GM19193 (cell line): ENCODE data around the gene ZNF140.

ENCODE experiments used
- POLR2A ChIP-seq: IDR thresholded peaks from 4 replicates; pipeline ENCODE4 v1.6.1; 2011; ENCODE audit not compliant: insufficient read depth, insufficient read length; ENCODE audit errors: extremely low read depth

The ZNF140 gene

DNA sequence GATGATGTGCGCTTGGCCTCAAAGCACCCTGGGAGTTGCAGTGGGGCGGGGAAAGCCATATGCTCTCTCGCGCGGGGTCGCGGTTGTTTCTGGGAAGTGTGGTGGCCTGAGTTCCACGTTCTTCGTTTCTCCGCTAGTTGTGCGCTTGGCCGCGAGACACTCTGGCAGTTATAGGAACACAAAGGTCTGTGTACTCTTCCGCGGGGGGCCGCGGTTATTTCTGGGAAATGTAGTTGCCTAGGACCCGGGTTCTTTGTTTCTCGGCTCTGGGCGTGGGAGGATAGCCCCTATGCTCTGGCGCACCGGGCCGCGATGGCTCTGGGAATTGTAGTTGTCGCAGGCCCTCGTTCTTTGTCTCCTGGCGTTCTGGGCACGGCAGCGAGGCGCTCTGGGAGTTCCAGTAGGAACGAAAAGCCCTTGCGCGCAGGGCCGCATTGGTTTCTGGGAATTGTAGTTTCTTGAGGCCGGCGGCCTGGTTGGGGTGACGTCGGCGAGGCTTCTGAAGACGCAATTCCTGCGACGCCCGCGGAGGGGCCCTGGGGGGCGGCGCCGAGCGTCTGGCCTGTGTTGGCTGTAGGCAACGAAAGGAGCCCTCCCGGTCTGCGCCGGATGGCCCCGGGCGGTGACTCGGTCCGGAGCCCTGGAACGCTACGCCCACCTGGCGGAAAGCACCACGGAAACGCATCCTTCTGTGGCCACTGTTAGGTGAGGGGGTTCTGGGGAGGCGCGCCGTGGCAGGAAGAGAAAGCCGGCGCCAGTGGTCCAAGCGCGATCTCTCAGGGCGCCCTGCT is at the start of gene ZNF140:
Gene ZNF140 (plus strand): TSS at position 556 of the 791 bp plus-strand sequence. CDS start 398 bp downstream, outside the sequence.
- peak; percentile 77 for TF ChIP-seq POLR2A

DNA sequence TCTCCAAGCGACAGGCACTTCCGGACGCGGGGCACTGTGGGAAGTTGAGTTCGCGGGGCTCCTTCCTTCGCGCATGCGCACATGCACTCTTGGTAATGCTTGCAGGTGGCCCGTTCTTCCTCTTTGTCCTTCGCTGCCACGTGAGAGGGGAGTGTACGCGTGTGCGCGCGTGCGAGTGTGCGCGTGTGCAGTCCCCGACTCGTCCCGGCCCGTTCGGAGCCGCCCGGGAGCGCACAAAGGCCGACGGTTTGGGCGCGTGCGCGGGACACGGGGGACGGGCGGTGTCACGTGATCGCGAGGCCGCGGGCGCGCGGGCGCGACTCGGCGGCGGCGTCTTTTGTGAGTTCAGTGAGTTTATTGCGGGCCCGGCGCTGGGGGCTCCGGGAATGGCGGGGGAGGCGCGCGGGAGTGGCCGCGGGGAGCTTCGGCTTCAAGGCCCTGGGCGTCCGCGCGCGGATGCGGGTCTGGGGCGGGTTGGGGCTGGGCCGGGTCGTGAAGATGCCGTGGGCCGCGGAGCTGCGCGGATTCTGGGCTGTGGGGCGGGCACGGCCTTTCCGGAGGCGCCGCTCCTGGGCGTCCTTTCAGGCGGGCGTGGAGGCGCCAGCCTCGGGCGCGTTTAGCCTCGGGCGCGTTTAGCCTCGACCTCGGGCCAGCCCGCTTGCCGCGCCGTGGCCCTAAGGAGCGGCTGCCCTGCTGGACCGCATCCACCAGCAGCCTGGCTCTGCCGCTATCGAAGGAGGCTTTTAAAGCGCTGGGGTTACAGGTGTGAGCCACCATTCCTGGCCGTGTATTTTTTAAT is 43.3 kb upstream of the ZNF140 start, which contains the start of gene ZNF84:
Gene ZNF84 (plus strand): TSS at position 303 of the 799 bp plus-strand sequence. CDS start 3,959 bp downstream, outside the sequence.
- peak; percentile 87 for TF ChIP-seq POLR2A

DNA sequence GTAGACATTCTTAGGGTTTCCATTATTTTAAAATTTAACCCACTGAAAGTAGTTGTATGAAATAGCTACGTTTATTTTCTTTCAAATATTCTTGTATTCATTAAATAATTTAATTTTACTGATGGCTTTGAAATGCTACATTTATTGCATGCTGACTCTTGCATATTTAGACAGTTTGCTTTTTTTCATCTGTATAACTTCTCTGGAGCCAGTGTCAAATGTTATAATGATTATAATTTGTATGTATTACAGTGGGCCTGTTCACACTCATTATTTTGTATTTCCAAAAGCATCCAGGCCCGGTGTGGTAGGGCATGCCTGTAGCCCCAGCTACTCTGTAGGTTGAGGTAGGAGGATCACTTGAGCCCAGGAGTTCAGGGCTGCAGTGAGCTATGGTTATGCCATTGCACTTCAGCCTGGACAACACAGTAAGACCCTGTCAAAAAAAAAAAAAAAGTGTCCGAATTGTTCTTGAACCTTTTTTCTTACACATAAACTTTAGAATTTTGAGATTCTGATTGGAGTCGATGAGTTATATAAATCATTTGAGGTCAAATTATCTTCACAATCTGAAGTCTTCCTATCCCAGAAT is 42.5 kb upstream of the ZNF140 start:
- TF ChIP-seq POLR2A: no peak

DNA sequence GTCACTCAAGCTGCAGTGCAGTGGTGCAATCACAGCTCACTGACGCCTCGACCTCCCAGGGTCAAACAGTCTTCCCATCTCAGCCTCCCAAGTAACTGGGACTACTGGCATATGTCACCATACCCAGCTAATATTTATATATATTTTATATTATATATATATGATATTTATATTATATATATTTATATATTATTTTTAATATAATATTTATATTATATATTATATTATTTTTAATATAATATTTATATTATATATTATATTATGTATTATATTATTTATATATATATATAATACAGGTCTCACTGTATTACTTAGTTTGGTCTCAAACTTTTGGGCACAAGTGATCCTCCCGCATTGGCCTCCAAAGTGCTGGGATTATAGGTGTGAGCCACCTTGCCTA is 34.0 kb upstream of the ZNF140 start:
- no peak for TF ChIP-seq POLR2A

DNA sequence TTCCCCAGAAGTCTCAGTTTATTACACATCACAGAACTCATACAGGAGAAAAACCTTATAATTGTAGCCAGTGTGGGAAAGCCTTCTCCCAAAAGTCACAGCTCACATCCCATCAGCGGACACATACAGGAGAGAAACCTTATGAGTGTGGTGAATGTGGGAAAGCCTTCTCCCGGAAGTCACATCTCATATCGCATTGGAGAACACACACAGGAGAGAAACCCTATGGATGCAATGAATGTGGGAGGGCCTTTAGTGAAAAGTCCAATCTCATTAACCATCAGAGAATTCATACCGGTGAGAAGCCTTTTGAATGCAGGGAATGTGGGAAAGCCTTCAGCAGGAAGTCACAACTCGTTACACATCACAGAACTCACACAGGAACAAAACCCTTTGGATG is 23.3 kb upstream of the ZNF140 start:
- TF ChIP-seq POLR2A: no peak

DNA sequence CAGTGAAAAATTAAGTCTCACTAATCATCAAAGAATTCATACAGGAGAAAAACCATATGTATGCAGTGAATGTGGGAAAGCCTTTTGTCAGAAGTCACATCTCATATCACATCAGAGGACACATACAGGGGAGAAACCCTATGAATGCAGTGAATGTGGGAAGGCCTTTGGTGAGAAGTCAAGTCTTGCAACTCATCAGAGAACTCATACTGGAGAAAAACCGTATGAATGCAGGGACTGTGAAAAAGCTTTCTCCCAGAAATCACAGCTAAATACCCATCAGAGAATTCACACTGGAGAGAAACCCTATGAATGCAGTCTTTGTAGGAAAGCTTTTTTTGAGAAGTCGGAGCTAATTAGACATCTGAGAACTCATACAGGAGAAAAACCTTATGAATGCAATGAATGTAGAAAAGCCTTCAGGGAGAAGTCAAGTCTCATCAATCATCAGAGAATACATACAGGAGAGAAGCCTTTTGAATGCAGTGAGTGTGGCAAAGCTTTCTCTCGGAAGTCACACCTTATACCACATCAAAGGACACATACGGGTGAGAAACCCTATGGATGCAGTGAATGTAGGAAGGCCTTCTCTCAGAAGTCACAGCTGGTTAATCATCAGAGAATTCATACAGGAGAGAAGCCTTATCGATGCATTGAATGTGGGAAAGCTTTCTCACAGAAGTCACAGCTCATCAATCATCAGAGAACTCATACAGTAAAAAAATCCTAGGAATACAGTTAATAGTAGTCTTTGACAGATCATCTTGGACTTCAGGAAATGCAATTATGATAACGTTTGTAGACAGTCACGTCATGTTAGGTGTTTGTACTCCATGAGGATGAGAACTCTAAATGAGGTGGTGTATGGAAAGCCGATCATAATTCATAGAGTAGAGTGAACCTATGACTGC is 22.3 kb upstream of the ZNF140 start:
- no peak for TF ChIP-seq POLR2A

DNA sequence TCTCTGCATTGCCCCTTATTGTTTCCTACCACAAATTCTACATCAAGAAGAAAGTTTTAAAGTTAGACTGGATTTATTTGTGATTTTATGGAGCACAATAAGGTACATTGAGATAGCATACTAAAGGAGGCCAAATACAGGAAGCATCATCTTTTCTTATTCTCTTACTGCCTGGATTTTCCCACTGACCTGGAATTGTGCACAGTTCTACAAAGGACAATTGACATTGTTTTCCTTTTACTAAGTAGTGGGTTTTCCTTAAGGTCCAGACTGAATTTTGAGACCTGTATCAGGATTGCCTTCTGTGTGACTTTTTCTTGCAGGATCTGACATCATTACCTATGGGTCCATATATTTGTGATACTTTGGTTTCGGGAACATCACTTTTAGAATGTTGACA is 18.8 kb upstream of the ZNF140 start:
- TF ChIP-seq POLR2A: no peak

DNA sequence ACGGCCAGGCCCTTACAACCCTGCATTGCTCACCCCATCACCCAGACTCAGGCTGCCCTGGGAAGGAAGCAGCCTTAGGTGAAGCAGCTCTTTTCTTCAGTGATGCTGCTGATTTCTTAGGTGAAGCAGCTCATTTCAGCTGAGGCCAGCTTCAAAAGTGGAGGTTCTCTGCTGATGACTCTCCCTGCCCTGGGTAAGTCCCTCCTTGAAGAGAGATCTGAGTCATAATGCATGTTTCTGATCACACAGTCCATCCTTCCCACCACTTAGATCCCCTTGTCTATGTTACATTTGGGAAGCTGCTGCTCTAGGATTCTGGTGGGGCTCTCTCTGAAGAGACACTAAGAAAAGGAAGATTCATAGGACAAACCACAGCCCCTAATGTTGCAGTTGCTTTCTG is 17.2 kb upstream of the ZNF140 start:
- no peak for TF ChIP-seq POLR2A

DNA sequence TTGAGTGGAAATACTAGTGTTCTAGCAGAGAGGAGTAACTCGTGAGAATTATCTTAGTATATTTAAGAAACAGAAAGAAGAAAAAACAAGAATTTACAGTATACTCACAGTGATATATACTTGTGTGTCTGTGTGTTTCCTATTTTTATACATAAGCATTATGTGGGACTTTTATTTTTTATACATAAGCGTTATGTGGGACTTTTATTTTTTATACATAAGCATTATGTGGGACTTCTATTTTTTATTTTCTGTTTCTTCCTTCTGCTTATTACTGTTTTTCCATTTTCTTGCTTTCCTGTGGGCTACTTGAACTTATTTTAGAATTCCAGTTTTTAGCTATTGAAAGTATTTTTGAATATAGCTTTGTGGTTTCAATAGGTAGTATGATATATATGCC is 6.9 kb upstream of the ZNF140 start:
- no peak for TF ChIP-seq POLR2A

DNA sequence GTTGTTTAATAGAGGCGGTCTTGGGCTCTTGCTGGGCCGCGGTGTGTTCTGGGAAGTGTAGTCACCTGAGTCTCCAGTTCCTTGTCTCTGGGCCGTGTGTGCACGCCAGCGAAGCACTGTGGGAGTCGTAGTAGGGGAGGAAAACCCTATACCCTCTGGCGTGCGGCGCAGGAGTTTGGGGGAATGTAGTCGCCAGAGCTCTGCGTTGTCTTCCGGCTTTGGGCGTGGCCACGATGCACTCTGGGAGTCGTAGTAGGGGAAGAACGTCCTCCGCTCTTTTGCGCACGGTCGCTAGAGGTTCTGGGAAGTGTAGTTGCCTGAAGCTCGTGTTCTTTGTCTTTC is 726 bp upstream of the ZNF140 start:
- no peak for TF ChIP-seq POLR2A

DNA sequence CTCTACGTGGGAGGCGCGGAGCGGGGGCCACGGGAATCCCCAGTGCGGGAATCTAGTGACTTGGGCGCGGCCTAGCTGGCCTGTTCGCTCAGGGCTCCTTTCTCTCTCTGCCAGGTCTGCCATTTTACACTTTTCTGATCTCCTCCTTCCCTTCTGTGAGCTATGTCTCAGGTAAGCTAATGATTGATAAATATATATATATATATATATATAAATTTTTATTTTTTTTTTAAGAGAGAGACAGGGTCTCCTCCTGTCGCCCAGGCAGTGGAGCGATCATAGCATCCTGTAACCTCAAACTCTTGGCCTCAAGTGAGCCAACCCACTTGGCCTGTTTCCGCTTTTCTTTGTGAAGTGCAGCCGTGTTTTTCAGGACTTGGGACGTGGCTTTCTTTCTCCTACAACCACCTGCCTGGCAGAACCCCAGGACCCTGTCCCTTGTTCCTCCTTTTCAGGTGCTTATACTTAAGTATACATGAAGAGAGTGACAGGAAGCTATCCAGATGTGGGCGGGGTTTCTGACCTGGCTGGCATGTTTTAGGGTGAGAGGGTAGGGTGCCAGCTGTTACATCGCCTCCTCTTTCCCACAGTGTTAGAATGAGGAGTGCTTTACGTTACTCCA is 547 bp downstream of the ZNF140 start:
- no peak for TF ChIP-seq POLR2A

DNA sequence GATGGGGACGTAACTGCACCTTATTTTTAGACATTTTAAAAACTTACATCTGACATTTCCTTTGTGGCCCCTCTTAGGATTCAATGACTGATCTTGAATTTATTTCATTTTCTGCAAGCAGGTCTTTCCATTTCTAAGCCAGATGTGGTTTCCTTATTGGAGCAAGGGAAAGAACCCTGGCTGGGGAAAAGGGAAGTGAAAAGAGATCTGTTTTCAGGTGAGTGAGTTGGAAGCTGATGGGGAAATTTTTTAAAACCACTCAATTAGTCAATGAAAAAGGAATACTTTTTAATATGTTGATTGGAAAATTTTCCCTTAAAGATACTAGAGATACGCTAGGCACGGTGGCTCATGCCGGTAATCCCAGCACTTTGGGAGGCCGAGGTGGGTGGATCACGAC is 2.6 kb downstream of the ZNF140 start:
- no peak for TF ChIP-seq POLR2A

DNA sequence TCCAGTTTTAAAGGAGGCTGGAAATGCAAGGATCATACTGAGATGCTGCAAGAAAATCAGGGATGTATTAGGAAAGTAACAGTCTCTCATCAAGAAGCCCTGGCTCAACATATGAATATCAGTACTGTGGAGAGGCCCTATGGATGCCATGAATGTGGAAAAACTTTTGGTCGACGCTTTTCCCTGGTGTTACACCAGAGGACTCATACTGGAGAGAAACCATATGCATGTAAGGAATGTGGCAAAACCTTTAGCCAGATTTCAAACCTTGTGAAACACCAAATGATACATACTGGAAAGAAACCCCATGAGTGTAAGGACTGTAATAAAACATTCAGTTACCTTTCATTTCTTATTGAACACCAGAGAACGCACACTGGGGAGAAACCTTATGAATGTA is 24.9 kb downstream of the ZNF140 start:
- no peak for TF ChIP-seq POLR2A

DNA sequence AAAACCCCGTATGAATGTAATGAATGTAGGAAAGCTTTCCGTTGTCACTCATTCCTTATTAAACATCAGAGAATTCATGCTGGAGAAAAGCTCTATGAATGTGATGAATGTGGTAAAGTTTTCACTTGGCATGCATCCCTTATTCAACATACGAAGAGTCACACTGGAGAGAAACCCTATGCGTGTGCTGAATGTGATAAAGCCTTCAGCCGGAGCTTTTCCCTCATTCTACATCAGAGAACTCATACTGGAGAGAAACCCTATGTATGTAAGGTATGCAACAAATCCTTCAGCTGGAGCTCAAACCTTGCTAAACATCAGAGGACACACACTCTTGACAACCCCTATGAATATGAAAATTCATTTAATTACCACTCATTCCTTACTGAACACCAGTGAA is 25.5 kb downstream of the ZNF140 start:
- TF ChIP-seq POLR2A: no peak

DNA sequence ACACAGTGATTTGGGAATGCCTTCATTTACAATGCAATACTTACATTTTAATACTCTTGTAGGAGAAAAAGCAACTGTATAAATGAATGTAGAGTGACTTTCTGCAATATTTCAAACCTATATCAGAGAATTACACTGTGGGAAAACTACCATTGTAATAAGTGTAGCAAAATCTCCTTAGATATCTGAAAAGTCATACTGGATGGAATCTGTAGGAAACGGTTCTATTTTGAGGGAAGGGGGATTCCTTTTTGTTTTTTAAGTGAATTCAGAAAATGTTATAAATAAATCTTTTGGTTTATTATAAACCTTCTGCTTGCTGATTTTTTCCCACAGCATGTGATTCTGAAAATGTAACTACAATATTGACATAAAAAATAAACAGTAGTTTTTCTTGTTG is 26.4 kb downstream of the ZNF140 start:
- no peak for TF ChIP-seq POLR2A

DNA sequence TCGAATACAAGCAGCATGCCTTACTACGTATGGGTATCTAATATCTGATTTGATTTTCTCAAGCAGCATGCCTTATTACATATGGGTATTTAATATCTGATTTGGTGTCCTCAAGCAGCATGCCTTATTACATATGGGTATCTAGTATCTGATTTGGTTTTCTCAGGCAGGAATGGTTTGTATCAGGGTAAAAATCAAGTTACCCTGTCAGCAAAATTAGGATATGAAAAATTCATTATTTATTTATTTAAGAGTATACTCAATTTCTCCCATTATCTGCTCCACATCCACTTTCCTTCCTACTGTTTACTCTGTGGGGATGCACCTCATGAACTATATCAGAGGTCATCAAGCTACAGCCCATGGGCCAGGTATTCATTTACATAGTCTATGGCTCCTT is 27.4 kb downstream of the ZNF140 start:
- TF ChIP-seq POLR2A: no peak
